Mesothelial cell of epicardium (in vitro differentiated cells): ENCODE data around the gene FXYD3. TPM values are rescaled to one million over a fixed set of nuclear protein-coding genes. Genes with fewer than 3 reads are reported as not detected.

Source experiments
- DNase-seq, 2 experiments: peaks; one replicate each; pipeline ENCODE4 v3.0.0; 2021; ENCODE audit warnings: low spot score in 2 of 2; ENCODE audit not compliant: unreplicated experiment in 2 of 2
- H3K27ac Mint-ChIP-seq: 2 replicates; pipeline ENCODE4 v1.8.0; 2021; ENCODE audit warnings: mixed read lengths
- H3K27me3 Mint-ChIP-seq: 2 replicates; pipeline ENCODE4 v1.8.0; 2021; ENCODE audit warnings: low read depth, mixed read lengths
- H3K36me3 Mint-ChIP-seq: 2 replicates; pipeline ENCODE4 v1.8.0; 2021; ENCODE audit warnings: mixed read lengths
- H3K4me1 Mint-ChIP-seq: 2 replicates; pipeline ENCODE4 v1.8.0; 2021; ENCODE audit warnings: mixed read lengths
- H3K4me3 Mint-ChIP-seq: 2 replicates; pipeline ENCODE4 v1.8.0; 2021; ENCODE audit warnings: mild to moderate bottlenecking, moderate library complexity, mixed read lengths
- H3K9me3 Mint-ChIP-seq: 2 replicates; pipeline ENCODE4 v1.8.0; 2021; ENCODE audit warnings: mixed read lengths
- total RNA-seq: library from RNA; stranded (reverse); gene quantifications from 3 replicates; pipeline ENCODE4 v1.2.1, GENCODE V29; 2021
- TF ChIP-seq, protein P1 (sequence below): fragments of 200-600 bp; sonication (generic); IDR thresholded peaks from one replicate; pipeline ENCODE4 v1.5.0; 2021; ENCODE audit warnings: antibody characterized with exemption; ENCODE audit not compliant: unreplicated experiment

The FXYD3 gene
- total RNA-seq, 1 donor from 2014 or later, result 5.5 TPM

DNA sequence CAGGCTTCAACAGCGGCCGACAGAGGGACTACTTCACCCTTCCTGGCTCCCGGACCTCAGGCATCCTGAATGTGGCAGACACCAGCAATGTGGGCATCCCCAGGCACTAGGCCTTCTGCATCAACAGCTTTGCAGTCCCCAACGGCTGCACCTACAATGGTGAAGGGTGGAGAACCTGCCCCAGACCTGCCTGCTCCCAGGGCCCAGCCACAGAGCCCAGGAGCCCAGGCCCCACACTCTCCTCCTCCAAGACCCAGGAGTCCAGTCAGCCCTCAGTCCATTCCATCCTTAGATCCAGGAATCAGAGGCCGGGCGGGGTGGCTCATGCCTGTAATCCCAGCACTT is 39.6 kb upstream of the FXYD3 start:
- no peak for DNase-seq
- H3K36me3 Mint-ChIP-seq, result no peaks in the 10 kb centered on the region
- H3K4me1 Mint-ChIP-seq, result no peaks in the 10 kb centered on the region
- H3K4me3 Mint-ChIP-seq, result no peak overlapping the region
- no peaks in the 10 kb centered on the region for H3K9me3 Mint-ChIP-seq
- no peak overlapping the region for H3K27ac Mint-ChIP-seq
- TF ChIP-seq, protein P1, sequence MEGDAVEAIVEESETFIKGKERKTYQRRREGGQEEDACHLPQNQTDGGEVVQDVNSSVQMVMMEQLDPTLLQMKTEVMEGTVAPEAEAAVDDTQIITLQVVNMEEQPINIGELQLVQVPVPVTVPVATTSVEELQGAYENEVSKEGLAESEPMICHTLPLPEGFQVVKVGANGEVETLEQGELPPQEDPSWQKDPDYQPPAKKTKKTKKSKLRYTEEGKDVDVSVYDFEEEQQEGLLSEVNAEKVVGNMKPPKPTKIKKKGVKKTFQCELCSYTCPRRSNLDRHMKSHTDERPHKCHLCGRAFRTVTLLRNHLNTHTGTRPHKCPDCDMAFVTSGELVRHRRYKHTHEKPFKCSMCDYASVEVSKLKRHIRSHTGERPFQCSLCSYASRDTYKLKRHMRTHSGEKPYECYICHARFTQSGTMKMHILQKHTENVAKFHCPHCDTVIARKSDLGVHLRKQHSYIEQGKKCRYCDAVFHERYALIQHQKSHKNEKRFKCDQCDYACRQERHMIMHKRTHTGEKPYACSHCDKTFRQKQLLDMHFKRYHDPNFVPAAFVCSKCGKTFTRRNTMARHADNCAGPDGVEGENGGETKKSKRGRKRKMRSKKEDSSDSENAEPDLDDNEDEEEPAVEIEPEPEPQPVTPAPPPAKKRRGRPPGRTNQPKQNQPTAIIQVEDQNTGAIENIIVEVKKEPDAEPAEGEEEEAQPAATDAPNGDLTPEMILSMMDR, result no peak
- peaks cover 4% of the 10 kb centered on the region for H3K27me3 Mint-ChIP-seq

DNA sequence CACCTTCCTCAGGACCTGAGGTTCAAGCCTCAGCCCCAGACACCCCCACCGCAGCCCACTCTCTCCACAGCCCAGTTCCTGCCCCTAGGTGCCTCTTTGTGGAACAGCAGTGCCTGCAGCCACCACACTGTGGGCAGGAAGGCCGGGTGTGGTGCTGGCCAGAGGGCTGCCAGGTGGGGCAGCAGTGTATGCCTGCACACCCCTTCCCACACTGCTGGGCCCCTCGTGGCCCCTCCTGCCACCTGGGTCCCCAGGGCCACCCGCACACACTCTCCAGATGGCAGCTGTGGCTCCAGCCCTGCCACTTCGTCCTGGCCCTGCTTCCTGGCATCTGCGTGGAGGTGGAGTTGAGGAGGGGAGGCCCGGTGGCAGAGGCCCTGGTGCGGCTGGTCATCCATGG is 39.0 kb upstream of the FXYD3 start:
- no peak for DNase-seq

DNA sequence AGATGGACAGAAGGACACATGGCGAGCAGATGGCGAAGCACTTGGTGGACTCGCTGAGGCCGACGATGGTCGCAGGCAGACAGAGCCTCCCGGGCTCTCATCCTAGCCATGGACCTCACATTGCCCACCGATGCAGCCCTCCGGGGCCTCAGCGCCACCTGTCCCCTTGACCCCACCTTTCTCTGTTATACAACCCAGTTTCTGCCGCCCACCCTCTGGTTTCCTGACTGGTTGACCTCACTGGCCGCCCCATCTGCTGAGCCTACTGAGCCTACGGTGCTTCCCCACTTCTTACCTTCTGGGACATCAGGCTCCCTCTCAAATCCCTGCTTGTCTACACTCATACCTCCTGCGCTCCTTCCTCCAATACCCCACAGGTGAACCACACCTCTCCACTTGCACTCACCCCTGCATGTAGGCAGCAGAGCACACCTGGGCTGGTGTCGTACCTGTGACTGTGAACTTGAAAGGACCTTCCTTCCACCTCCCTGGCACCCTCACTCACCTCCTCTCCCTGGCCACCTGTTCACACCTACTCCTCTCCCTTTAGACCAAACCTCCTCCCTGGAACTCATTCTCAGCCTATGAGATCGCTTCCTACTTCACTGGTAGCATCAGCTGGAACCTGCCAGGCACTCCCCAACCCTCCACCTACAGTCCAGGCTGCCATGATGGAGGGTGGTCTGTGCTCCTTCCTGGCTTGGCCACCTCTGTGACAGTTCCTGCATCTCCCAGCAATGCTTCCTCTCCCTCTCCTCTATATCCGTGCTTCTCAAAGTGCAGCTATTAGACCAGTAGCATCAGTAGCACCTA is 38.0 kb upstream of the FXYD3 start:
- Mint-ChIP-seq H3K27me3 (peaks cover 4% of the 10 kb centered on the region), H3K4me1 (no peaks in the 10 kb centered on the region), H3K4me3 (no peak overlapping the region), H3K36me3 (no peaks in the 10 kb centered on the region), H3K9me3 (peaks cover 3% of the 10 kb centered on the region), H3K27ac (no peak overlapping the region)
- no peak for DNase-seq
- TF ChIP-seq, protein P1, result no peak

More for the DNA sequence above, 39.0 kb upstream of the FXYD3 start:
- H3K4me3 Mint-ChIP-seq, result no peak overlapping the region
- peaks cover 4% of the 10 kb centered on the region for H3K27me3 Mint-ChIP-seq
- no peaks in the 10 kb centered on the region for H3K4me1 Mint-ChIP-seq
- no peak overlapping the region for H3K27ac Mint-ChIP-seq
- H3K9me3 Mint-ChIP-seq, result no peaks in the 10 kb centered on the region
- TF ChIP-seq, protein P1, result no peak
- no peaks in the 10 kb centered on the region for H3K36me3 Mint-ChIP-seq

DNA sequence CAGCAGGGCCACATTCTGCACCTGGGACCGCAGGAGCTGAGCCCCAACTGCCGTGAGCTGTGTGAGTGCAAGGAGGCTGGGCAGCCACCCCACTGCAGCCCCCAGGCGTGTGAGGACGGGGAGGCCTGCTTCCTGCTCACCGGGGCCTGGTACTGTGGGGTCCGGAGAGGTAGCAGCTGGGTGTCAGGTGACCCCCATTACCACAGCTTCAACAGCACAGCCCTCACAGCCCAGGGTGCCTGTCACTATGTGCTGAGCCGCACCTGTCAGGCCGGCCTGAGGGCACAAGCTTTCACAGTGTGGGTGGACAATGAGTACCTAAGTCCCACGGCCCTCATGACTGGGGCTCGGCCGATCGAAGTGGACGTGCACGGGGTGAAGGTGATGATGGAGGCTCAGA is 35.8 kb upstream of the FXYD3 start:
- DNase-seq, result no peak
- TF ChIP-seq, protein P1, result no peak
- Mint-ChIP-seq H3K27me3 (peaks cover 4% of the 10 kb centered on the region), H3K36me3 (no peaks in the 10 kb centered on the region), H3K27ac (no peak overlapping the region), H3K4me3 (no peak overlapping the region), H3K4me1 (no peaks in the 10 kb centered on the region), H3K9me3 (peaks cover 4% of the 10 kb centered on the region)

DNA sequence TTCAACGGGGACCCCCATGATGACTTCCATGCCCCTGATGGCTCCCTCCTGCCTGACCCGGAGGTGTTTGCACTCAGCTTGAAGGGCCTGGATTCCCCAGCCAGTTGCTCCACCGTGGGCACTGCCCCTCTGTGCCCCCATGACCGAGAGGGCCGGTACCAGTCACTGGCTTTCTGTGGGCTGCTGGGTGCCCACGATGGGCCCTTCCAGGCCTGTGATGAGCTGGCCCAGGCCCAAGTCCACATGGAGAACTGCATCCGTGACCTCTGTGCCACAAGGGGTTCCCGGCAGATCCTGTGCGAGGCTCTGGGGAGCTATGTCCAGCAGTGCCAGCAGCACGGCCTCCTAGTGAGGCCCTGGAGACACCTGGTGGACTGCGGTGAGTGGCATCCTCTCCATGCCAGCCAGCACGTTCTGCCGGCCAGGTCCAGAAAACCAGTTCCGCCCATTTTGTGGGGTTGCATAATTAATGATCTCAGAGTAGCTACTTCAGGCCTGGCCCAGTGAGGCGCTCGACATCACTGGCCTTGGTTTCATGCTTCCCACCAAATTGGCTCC is 34.9 kb upstream of the FXYD3 start:
- TF ChIP-seq, protein P1, result no peak
- Mint-ChIP-seq H3K36me3 (no peaks in the 10 kb centered on the region), H3K27me3 (peaks cover 2% of the 10 kb centered on the region)

More for the DNA sequence above, 34.9 kb upstream of the FXYD3 start:
- Mint-ChIP-seq H3K9me3 (peaks cover 4% of the 10 kb centered on the region), H3K27ac (no peak overlapping the region), H3K4me1 (no peaks in the 10 kb centered on the region), H3K4me3 (no peak overlapping the region)
- DNase-seq, result no peak
